Neural progenitor cell (in vitro differentiated cells): ENCODE results near the gene LPIN1. TPM values are rescaled to one million over a fixed set of nuclear protein-coding genes. Genes with fewer than 3 reads are reported as not detected.

Source experiments
- DNase-seq: peaks from one replicate; pipeline ENCODE4 v3.0.0-alpha.2; 2016; ENCODE audit warnings: low spot score
- H2AFZ ChIP-seq: fragments of 200-600 bp; sonication (generic); replicated peaks from 2 replicates; pipeline ENCODE4 v1.6.1; 2016; ENCODE audit warnings: antibody characterized with exemption
- H3F3A ChIP-seq: fragments of 200-600 bp; sonication (generic); 2 replicates; pipeline ENCODE4 v1.6.1; 2016; ENCODE audit warnings: antibody characterized with exemption, low read depth
- H3K27ac ChIP-seq: fragments of 200-600 bp; sonication (generic); 2 replicates; pipeline ENCODE4 v1.5.1; 2016; ENCODE audit warnings: mild to moderate bottlenecking
- H3K27me3 ChIP-seq: fragments of 200-600 bp; sonication (generic); 2 replicates; pipeline ENCODE4 v1.6.1; 2016; ENCODE audit warnings: mild to moderate bottlenecking, moderate library complexity
- H3K36me3 ChIP-seq: fragments of 200-600 bp; sonication (generic); 2 replicates; pipeline ENCODE4 v1.5.1; 2016
- H3K4me1 ChIP-seq: fragments of 200-600 bp; sonication (generic); 2 replicates; pipeline ENCODE4 v1.6.1; 2016; ENCODE audit warnings: mixed run types
- H3K4me2 ChIP-seq: fragments of 200-600 bp; sonication (generic); 2 replicates; pipeline ENCODE4 v1.6.1; 2016
- H3K4me3 ChIP-seq: fragments of 200-600 bp; sonication (generic); 2 replicates; pipeline ENCODE4 v1.5.1; 2016
- H3K79me2 ChIP-seq: fragments of 200-600 bp; sonication (generic); 2 replicates; pipeline ENCODE4 v1.6.1; 2016; ENCODE audit warnings: low read depth
- H3K9ac ChIP-seq: fragments of 200-600 bp; sonication (generic); 2 replicates; pipeline ENCODE4 v1.6.1; 2016
- H3K9me3 ChIP-seq: fragments of 200-600 bp; sonication (generic); 2 replicates; pipeline ENCODE4 v1.5.1; 2016; ENCODE audit warnings: low read depth
- H4K20me1 ChIP-seq: fragments of 200-600 bp; sonication (generic); 2 replicates; pipeline ENCODE4 v1.6.1; 2016; ENCODE audit warnings: low read depth
- H3K27ac Mint-ChIP-seq: 3 replicates; pipeline ENCODE4 v1.8.0; 2021; ENCODE audit warnings: mixed read lengths
- H3K27me3 Mint-ChIP-seq: 2 replicates; pipeline ENCODE4 v1.8.0; 2022; ENCODE audit warnings: low read depth, mild to moderate bottlenecking, inconsistent platforms, moderate library complexity, mixed read lengths; ENCODE audit not compliant: insufficient read depth
- H3K36me3 Mint-ChIP-seq: 3 replicates; pipeline ENCODE4 v1.8.0; 2021; ENCODE audit warnings: mixed read lengths
- H3K4me1 Mint-ChIP-seq: 3 replicates; pipeline ENCODE4 v1.8.0; 2021; ENCODE audit warnings: mixed read lengths
- H3K4me3 Mint-ChIP-seq: 3 replicates; pipeline ENCODE4 v1.8.0; 2021; ENCODE audit warnings: mild to moderate bottlenecking, moderate library complexity, mixed read lengths
- H3K9me3 Mint-ChIP-seq: 3 replicates; pipeline ENCODE4 v1.8.0; 2020; ENCODE audit warnings: mixed read lengths
- EZH2 ChIP-seq: fragments of 200-600 bp; sonication (generic); IDR thresholded peaks from 2 replicates; pipeline ENCODE4 v1.6.1; 2017; ENCODE audit warnings: antibody characterized with exemption, mild to moderate bottlenecking, moderate library complexity
- EZH2phosphoT487 ChIP-seq: fragments of 200-600 bp; sonication (generic); IDR thresholded peaks from 2 replicates; pipeline ENCODE4 v1.6.1; 2017; ENCODE audit warnings: antibody characterized with exemption
- total RNA-seq: library from RNA; depleted of rRNA; stranded (reverse); fragments of >200 nt; gene quantifications from 2 replicates; pipeline ENCODE4 v1.2.3, GENCODE V29; 2015; ENCODE audit warnings: low replicate concordance
- TF ChIP-seq, protein P1 (sequence below): fragments of 200-600 bp; sonication (generic); IDR thresholded peaks from 2 replicates; pipeline ENCODE4 v1.5.1; 2017; ENCODE audit warnings: antibody characterized with exemption, mild to moderate bottlenecking

LPIN1 gene
- total RNA-seq, 1 donor from 2014 or later: 18.0 TPM

DNA sequence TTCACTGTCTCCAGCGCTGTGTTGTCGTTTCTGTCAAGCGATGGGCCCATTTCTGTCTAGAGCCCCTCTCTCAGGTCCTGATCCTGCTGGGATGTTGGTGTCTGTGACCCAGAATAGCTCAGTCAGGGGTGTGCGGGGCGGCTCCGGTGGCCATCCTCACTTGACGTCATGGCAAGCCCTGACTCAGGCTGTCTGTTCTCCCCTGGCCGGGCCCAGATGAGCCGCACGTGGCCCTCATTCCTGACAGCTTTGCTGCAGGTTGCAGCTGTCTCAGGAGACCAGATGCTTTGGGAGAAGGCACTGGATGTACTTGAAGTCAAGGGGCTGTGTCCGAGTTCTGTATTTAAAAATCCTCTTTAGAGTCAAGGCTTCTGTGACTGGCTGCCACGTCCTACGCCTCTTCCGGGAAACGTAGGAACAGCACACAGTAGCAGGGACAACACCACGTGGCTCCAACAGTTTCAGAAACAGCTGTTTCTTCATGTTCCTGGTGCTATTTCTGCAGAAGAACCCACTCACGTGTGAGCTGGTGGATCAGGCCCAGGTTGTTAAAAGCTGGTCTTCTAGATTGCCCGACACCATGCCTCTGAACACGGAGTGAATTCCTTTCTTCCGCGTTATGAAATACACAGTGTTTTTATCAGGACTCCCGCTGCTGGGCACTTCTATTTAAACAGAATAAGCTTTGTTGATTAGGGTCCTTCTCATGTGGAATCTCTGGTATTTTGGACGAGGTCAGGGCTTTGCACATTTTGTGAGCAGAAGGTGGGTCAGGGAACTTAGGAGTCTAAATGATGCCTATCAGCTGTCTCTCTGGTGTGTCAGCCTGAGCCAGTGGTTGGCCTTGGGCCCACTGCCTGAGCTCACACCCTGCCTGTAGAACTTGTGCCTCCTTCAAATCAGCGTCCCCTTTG is 48.2 kb upstream of the LPIN1 start:
- Mint-ChIP-seq H3K4me3 (no peak overlapping the region), H3K4me1 (peaks cover 14% of the 10 kb centered on the region), H3K36me3 (no peaks in the 10 kb centered on the region), H3K27me3 (peaks cover 7% of the 10 kb centered on the region), H3K27ac (no peak overlapping the region), H3K9me3 (no peaks in the 10 kb centered on the region)
- no peaks in the 10 kb centered on the region for H3K27me3 ChIP-seq
- no peaks in the 10 kb centered on the region for H3F3A ChIP-seq
- no peaks in the 10 kb centered on the region for H4K20me1 ChIP-seq
- no peak overlapping the region for H3K27ac ChIP-seq
- H3K4me3 ChIP-seq: no peak overlapping the region
- H3K79me2 ChIP-seq: no peaks in the 10 kb centered on the region
- no peak for DNase-seq
- no peak overlapping the region for H3K4me2 ChIP-seq
- no peaks in the 10 kb centered on the region for H3K36me3 ChIP-seq
- no peak overlapping the region for H3K9ac ChIP-seq
- TF ChIP-seq, protein P1, sequence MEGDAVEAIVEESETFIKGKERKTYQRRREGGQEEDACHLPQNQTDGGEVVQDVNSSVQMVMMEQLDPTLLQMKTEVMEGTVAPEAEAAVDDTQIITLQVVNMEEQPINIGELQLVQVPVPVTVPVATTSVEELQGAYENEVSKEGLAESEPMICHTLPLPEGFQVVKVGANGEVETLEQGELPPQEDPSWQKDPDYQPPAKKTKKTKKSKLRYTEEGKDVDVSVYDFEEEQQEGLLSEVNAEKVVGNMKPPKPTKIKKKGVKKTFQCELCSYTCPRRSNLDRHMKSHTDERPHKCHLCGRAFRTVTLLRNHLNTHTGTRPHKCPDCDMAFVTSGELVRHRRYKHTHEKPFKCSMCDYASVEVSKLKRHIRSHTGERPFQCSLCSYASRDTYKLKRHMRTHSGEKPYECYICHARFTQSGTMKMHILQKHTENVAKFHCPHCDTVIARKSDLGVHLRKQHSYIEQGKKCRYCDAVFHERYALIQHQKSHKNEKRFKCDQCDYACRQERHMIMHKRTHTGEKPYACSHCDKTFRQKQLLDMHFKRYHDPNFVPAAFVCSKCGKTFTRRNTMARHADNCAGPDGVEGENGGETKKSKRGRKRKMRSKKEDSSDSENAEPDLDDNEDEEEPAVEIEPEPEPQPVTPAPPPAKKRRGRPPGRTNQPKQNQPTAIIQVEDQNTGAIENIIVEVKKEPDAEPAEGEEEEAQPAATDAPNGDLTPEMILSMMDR: no peak
- no peak for TF ChIP-seq EZH2
- no peak for TF ChIP-seq EZH2phosphoT487
- no peaks in the 10 kb centered on the region for H3K4me1 ChIP-seq
- no peaks in the 10 kb centered on the region for H3K9me3 ChIP-seq
- no peak overlapping the region for H2AFZ ChIP-seq

DNA sequence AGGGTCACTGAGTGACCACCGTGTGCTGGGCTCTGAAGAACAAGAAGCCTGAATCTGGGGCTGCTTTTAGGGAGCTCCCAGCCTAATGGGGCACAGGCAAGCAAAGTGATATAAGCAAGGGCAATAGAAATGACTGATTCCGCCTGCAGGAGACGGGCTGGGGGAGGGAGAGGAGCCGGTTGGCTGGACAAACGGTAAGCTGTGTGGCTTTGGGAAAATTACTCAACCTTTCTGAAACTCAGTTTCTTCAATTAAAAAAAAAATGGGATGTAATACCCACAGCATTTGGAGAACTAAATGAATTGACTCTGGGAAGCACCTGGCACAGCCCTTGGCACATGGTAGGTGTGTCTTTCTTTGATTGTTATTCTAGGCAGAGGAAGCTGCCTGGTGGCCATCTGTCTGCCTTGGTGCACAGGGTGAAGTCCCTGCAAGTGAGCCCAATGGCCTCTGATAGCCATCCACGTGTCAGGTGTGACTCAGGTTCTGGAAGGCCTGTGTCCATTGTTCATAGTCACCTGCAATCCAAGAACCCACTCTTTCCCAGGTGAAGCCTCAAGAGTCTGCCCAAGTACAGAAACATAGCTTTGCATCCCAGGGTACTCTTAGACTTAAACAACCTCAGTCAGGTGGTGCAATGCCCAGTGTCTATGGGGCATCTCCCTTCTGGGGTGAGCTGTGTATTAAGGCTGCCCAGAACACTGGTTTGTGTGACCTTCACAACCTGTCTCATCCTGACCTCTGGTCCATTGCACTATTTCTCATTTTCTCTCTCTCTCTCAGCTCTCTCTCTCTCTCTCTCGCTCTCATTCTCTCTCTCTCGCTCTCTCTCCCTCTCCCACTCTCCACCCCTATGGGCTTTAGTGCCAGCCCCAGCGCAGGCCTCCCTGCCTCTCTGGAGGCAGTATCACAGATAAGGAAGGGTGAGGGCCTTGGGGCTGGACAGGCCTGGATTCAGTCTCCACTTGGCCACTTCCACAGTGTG is 46.5 kb upstream of the LPIN1 start:
- H3K4me2 ChIP-seq: no peak overlapping the region
- TF ChIP-seq EZH2 (no peak), EZH2phosphoT487 (no peak)
- TF ChIP-seq, protein P1: no peak
- H3K27ac ChIP-seq: no peak overlapping the region
- Mint-ChIP-seq H3K36me3 (no peaks in the 10 kb centered on the region), H3K4me1 (peaks cover 14% of the 10 kb centered on the region), H3K9me3 (no peaks in the 10 kb centered on the region), H3K4me3 (no peak overlapping the region), H3K27me3 (peaks cover 7% of the 10 kb centered on the region), H3K27ac (peak overlapping the region; percentile 61)
- H3K9me3 ChIP-seq: no peaks in the 10 kb centered on the region
- no peak for DNase-seq
- no peaks in the 10 kb centered on the region for H3F3A ChIP-seq
- no peaks in the 10 kb centered on the region for H4K20me1 ChIP-seq
- no peak overlapping the region for H3K9ac ChIP-seq
- no peaks in the 10 kb centered on the region for H3K27me3 ChIP-seq
- no peaks in the 10 kb centered on the region for H3K36me3 ChIP-seq
- no peaks in the 10 kb centered on the region for H3K79me2 ChIP-seq
- no peaks in the 10 kb centered on the region for H3K4me1 ChIP-seq
- H3K4me3 ChIP-seq: no peak overlapping the region
- H2AFZ ChIP-seq: no peak overlapping the region

DNA sequence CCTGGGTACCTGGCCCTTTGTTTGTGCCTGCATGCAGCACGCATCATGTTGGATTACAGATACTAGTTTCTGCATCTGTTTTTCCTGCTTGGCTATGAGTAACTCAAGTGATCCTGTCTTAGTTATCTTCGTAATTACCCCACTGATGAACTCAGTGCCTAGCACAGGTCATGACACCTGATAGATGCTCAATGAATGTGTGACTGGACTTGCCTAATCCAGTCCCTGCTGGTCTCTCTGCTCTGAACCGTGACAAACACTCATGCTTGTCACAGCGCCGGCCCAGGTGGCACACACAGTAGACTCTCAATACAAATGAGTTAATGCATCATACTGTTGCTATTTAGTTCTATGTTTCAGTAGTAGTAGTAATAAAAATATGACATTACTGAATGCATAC is 45.2 kb upstream of the LPIN1 start:
- TF ChIP-seq EZH2phosphoT487 (no peak), EZH2 (no peak)
- TF ChIP-seq, protein P1: no peak
- no peaks in the 10 kb centered on the region for H3K79me2 ChIP-seq
- H3K9me3 ChIP-seq: no peaks in the 10 kb centered on the region
- peaks cover 14% of the 10 kb centered on the region for H3K4me1 Mint-ChIP-seq
- DNase-seq: no peak
- no peak overlapping the region for H3K4me3 ChIP-seq
- H3K4me2 ChIP-seq: no peak overlapping the region
- H3K27me3 Mint-ChIP-seq: peaks cover 7% of the 10 kb centered on the region
- no peaks in the 10 kb centered on the region for H3F3A ChIP-seq
- H4K20me1 ChIP-seq: no peaks in the 10 kb centered on the region
- H3K9ac ChIP-seq: no peak overlapping the region
- no peaks in the 10 kb centered on the region for H3K27me3 ChIP-seq
- H3K27ac ChIP-seq: no peak overlapping the region
- H2AFZ ChIP-seq: no peak overlapping the region
- H3K27ac Mint-ChIP-seq: no peak overlapping the region
- H3K4me1 ChIP-seq: no peaks in the 10 kb centered on the region
- peaks cover 3% of the 10 kb centered on the region for H3K36me3 Mint-ChIP-seq
- no peaks in the 10 kb centered on the region for H3K36me3 ChIP-seq
- H3K4me3 Mint-ChIP-seq: no peak overlapping the region
- H3K9me3 Mint-ChIP-seq: peaks cover 4% of the 10 kb centered on the region
